GM12878 (cell line): ENCODE data around the gene AMY1B.
"Not testable (repeated sequence)": the region's sequence is repeated elsewhere in the genome, so short reads cannot be mapped to it uniquely, and the experiment has no call there.

Experiments
- EZH2 ChIP-seq: IDR thresholded peaks from 2 replicates; pipeline ENCODE4 v1.6.1; 2012; ENCODE audit warnings: low read depth, mild to moderate bottlenecking, control low read depth, inconsistent platforms, low read length, borderline replicate concordance; ENCODE audit not compliant: control insufficient read depth
- GATAD2B ChIP-seq: fragments of 450-650 bp; conservative IDR thresholded peaks from 2 replicates; pipeline ENCODE4 v1.6.1; 2017; ENCODE audit warnings: low read depth, mild to moderate bottlenecking, moderate library complexity
- POLR2AphosphoS5 ChIP-seq: IDR thresholded peaks from 2 replicates; pipeline ENCODE4 v1.6.1; 2011; ENCODE audit warnings: mild to moderate bottlenecking, low read length, inconsistent platforms
- RFX5 ChIP-seq: IDR thresholded peaks from 2 replicates; pipeline ENCODE4 v1.6.1; 2011; ENCODE audit warnings: low read depth, low read length, improper control_type of control experiment
- SPI1 ChIP-seq: IDR thresholded peaks from 2 replicates; pipeline ENCODE4 v1.6.1; 2011; ENCODE audit warnings: low read depth, mild to moderate bottlenecking, low read length, moderate library complexity, borderline replicate concordance; ENCODE audit not compliant: insufficient read depth
- TAF1 ChIP-seq: IDR thresholded peaks from 2 replicates; pipeline ENCODE4 v1.6.1; 2011; ENCODE audit warnings: mild to moderate bottlenecking, low read depth, low read length, borderline replicate concordance
- TF ChIP-seq, protein P1 (sequence below), 3 experiments: IDR thresholded peaks in 2 of 3; conservative IDR thresholded peaks in 1 of 3; 2 replicates each; pipeline ENCODE4 v1.5.1; 2011; ENCODE audit warnings: low read depth in 3 of 3, low read length in 3 of 3, mild to moderate bottlenecking in 3 of 3, control low read depth in 2 of 3, moderate library complexity in 2 of 3, inconsistent platforms in 1 of 3, mixed read lengths in 1 of 3; ENCODE audit not compliant: control insufficient read depth in 2 of 3, insufficient read depth in 1 of 3; ENCODE audit errors: extremely low read depth in 1 of 3
- TF ChIP-seq, protein P2 (sequence below): IDR thresholded peaks from 2 replicates; pipeline ENCODE4 v1.6.1; 2012; ENCODE audit warnings: low read depth, low read length, improper control_type of control experiment
- TF ChIP-seq, protein P3 (sequence below): IDR thresholded peaks from 2 replicates; pipeline ENCODE4 v1.6.1; 2011; ENCODE audit warnings: borderline replicate concordance, low read depth, mild to moderate bottlenecking, moderate library complexity, mixed read lengths, low read length; ENCODE audit not compliant: insufficient read depth; ENCODE audit errors: extremely low read length

DNA sequence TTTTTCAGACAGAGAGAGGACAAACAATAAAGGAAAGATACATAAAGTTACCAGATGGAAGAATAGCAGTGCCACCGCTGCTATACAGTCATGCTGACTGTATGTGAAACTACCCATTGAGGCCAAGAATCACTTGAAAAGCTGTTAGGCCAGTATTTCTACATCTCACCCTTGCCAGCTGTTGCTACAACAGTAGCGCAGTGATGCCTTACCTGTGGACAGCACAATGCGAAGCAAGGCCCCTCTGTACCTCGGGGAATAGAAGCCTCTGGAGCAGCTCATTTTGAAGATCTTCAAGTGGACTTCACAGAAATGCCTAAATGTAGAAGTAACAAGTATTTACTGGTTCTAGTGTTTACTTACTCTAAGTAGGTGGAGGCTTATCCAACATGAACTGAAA lies 4.7 kb upstream of the AMY1B start:
- not testable (repeated sequence) for TF ChIP-seq GATAD2B, EZH2, RFX5, SPI1, POLR2AphosphoS5, TAF1
- TF ChIP-seq, protein P1, sequence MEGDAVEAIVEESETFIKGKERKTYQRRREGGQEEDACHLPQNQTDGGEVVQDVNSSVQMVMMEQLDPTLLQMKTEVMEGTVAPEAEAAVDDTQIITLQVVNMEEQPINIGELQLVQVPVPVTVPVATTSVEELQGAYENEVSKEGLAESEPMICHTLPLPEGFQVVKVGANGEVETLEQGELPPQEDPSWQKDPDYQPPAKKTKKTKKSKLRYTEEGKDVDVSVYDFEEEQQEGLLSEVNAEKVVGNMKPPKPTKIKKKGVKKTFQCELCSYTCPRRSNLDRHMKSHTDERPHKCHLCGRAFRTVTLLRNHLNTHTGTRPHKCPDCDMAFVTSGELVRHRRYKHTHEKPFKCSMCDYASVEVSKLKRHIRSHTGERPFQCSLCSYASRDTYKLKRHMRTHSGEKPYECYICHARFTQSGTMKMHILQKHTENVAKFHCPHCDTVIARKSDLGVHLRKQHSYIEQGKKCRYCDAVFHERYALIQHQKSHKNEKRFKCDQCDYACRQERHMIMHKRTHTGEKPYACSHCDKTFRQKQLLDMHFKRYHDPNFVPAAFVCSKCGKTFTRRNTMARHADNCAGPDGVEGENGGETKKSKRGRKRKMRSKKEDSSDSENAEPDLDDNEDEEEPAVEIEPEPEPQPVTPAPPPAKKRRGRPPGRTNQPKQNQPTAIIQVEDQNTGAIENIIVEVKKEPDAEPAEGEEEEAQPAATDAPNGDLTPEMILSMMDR (IDR thresholded peaks at IDR 0.05 in 2 of 3, conservative IDR thresholded peaks at IDR 0.05 in 1 of 3; ENCODE audit: control insufficient read depth in 2 of 3, extremely low read depth in 1 of 3, insufficient read depth in 1 of 3, low read depth in 3 of 3, low read length in 3 of 3) = not testable (repeated sequence)
- TF ChIP-seq, protein P2, sequence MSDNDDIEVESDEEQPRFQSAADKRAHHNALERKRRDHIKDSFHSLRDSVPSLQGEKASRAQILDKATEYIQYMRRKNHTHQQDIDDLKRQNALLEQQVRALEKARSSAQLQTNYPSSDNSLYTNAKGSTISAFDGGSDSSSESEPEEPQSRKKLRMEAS = not testable (repeated sequence)
- TF ChIP-seq, protein P3, sequence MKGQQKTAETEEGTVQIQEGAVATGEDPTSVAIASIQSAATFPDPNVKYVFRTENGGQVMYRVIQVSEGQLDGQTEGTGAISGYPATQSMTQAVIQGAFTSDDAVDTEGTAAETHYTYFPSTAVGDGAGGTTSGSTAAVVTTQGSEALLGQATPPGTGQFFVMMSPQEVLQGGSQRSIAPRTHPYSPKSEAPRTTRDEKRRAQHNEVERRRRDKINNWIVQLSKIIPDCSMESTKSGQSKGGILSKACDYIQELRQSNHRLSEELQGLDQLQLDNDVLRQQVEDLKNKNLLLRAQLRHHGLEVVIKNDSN = not testable (repeated sequence)
